GM21825 (cell line): ENCODE results near the gene HDAC1.
"Not testable (repeated sequence)": the region's sequence is repeated elsewhere in the genome, so short reads cannot be mapped to it uniquely, and the experiment has no call there.

ENCODE experiments used
- ATAC-seq: cut with Tn5 transposase; IDR thresholded peaks from one replicate; pipeline ENCODE4 v1.9.1; 2021; ENCODE audit warnings: mild to moderate bottlenecking, moderate library complexity; ENCODE audit not compliant: unreplicated experiment

HDAC1 gene

GRCh38 chr1:32273391-32274208, 18.3 kb upstream of the HDAC1 start:
- ATAC-seq, result no peak

GRCh38 chr1:32274646-32275340, 17.1 kb upstream of the HDAC1 start:
- ATAC-seq, result no peak

GRCh38 chr1:32275424-32275823, 16.5 kb upstream of the HDAC1 start:
- no peak for ATAC-seq

- no peak for ATAC-seq
Measured at GRCh38 chr1:32276032-32276782, 15.7 kb upstream of the HDAC1 start.

- not testable (repeated sequence) for ATAC-seq
Measured at GRCh38 chr1:32284777-32285176, 7.1 kb upstream of the HDAC1 start.

GRCh38 chr1:32285658-32286057, 6.2 kb upstream of the HDAC1 start:
- ATAC-seq, result no peak

- ATAC-seq, result no peak
Measured at GRCh38 chr1:32286763-32287162, 5.1 kb upstream of the HDAC1 start.

GRCh38 chr1:32289256-32289655, 2.6 kb upstream of the HDAC1 start:
- no peak for ATAC-seq

- ATAC-seq, result no peak
Measured at GRCh38 chr1:32291145-32291707, 657 bp upstream of the HDAC1 start.

GRCh38 chr1:32298211-32298610, 6.3 kb downstream of the HDAC1 start:
- not testable (repeated sequence) for ATAC-seq

GRCh38 chr1:32299327-32299726, 7.4 kb downstream of the HDAC1 start:
- ATAC-seq, result no peak

GRCh38 chr1:32303358-32303757, 11.5 kb downstream of the HDAC1 start:
- no peak for ATAC-seq

GRCh38 chr1:32303997-32304622, 12.2 kb downstream of the HDAC1 start:
- ATAC-seq, result no peak

- ATAC-seq, result no peak
Measured at GRCh38 chr1:32305310-32305709, 13.4 kb downstream of the HDAC1 start.

GRCh38 chr1:32307324-32307723, 15.4 kb downstream of the HDAC1 start:
- ATAC-seq, result no peak

- no peak for ATAC-seq
Measured at GRCh38 chr1:32309960-32310359, 18.1 kb downstream of the HDAC1 start.

- ATAC-seq, result no peak
Measured at GRCh38 chr1:32311709-32312393, 20.0 kb downstream of the HDAC1 start.

- ATAC-seq, result no peak
Measured at GRCh38 chr1:32316903-32317277, 25.0 kb downstream of the HDAC1 start.

GRCh38 chr1:32318127-32318869, 26.4 kb downstream of the HDAC1 start:
- no peak for ATAC-seq
